Right kidney (tissue), 1 donor: ENCODE results near the gene STUM.

Source experiments
- DNase-seq: peaks from one replicate; pipeline ENCODE4 v3.0.0-alpha.2; 2016

The STUM gene

DNA sequence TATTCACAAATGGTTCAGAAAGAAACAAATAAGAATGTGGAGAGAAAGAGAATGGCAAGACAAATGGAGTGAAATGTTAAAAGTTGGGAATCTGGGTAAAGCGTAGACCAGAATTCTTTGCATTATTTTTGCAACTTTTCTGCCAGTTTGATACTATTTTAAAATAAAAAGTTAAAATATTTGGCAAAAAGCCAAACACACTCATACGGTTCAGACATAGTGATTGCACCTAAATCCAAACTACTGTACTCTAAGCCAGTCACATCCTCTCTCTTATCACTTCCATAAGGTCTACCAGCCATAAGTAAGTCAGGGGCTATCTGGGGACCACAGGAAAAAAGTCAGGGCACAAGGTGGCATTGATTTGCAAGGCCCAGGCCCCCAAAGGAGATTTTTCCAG is 14.4 kb downstream of the STUM start:
- DNase-seq = no peak

DNA sequence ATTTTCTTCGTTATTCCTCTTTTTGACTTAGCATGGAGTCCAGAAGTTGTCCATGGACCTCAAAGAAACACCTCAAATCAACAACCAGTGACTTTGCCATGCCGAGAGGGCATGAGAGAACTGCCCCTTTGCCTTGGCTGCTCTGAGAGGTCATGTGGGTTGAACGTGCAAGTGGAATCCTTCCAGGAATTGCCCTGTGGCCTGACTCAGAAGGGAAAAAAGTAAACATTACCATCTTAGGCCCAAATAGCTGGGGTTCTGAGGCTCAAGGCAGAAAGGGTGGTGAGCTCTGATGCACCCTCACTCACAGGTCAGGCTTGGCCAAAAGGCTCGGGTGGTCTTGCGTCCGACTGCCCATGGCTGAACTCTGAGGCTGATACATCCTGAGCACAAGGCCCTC is 15.1 kb downstream of the STUM start:
- DNase-seq = no peak

DNA sequence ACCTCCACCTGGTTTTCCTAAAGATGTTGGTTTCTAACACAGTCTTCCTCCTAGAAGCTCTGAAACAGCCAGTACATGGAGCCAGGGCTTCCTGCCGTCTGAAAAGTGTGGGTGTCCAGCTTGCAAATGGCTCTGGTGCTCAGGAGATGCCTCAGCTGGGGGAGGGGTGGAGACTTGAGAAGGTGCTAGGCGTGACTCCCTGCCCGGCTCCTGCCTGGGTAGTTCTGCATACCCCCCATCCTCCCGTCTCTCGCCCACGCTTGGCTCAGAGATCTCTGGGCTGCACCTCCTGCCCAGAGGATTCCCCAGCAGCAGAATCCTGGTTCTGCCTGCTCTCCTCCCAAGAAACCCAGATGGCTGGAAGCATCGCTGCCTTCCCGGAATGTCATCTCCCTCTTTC is 16.9 kb downstream of the STUM start:
- DNase-seq = no peak

DNA sequence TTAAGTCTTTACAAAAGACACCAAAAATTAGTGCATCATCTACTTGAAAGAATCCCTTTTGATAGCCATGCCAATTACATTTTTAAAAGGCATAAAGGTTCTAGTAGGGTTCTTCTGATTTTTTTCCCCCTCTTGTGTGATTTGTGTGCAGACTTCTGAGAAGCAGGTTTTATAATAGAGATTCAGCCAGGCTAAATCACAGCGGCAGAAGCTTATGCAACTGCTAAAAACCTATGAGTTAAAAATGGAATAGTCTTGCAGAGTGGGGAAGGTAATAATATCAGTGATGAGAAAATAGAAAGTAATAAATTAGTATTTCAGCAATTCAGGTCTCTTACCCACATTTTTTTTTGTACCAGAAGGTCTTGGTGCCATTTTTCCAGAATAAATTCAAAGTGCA is 17.7 kb downstream of the STUM start:
- no peak for DNase-seq

DNA sequence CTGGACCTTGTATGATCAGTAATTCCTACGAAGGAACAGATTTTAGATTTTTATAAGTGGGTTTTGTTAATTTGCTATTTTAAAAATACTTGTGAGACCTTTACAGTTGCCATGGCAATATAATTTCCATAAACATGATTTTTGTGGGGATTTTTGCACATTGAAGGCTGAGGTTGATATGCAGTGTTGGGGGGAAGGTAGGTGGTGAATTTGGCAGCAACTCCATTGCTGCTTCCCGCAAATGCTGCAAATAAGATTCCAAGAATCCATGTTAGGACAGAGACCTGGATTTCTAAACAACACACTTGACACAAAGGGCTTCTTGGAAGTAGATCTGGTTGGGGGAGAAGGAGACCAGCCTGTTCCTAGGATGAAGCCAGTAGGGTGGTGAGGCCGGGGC is 18.2 kb downstream of the STUM start:
- DNase-seq = no peak

- DNase-seq = no peak
Measured at GRCh38 chr1:226568077-226568831, 19.7 kb downstream of the STUM start.

GRCh38 chr1:226568975-226569741 is 20.6 kb downstream of the STUM start:
- DNase-seq = no peak

- no peak for DNase-seq
Measured at GRCh38 chr1:226569879-226570547, 21.4 kb downstream of the STUM start.

DNA sequence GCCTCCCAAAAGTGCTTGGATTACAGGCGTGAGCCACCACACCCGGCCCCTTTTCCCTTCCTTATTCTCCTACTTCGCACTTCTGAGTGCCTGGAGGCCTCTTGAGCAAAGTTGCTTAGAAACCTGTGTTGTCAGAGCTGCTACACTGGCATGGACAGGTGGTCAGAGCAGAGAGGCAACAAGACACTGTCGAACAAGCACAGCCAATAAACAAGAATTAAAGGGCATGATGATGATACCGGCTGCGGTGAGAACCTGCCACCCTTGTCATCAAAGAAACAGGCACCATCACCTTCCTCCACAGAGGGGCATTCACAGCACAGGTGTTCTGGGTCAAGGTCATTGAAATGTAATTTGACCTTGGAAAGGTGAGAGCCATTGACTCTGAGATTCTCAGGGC is 23.3 kb downstream of the STUM start:
- DNase-seq = no peak

DNA sequence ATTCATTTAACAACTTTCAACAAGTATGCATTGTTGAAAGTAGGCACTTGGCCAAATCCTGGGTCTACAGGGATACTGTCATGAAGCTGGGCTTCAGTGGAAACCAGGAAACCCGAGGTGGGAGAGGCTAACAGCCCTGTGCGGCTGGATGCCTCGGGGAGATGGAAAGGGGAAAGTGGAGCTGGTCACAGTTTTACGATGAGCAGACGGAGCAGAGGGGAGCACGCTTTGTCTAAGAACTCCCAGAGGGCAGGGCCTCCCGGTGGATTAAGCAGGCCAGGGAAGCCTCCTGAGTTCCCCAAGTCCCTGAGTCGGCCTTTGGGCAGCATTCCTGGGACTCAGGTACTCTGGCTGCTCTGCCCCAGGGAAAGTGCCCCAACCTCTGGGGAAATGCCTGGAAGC is 23.8 kb downstream of the STUM start:
- no peak for DNase-seq

GRCh38 chr1:226574044-226574443 is 25.5 kb downstream of the STUM start:
- DNase-seq = no peak

DNA sequence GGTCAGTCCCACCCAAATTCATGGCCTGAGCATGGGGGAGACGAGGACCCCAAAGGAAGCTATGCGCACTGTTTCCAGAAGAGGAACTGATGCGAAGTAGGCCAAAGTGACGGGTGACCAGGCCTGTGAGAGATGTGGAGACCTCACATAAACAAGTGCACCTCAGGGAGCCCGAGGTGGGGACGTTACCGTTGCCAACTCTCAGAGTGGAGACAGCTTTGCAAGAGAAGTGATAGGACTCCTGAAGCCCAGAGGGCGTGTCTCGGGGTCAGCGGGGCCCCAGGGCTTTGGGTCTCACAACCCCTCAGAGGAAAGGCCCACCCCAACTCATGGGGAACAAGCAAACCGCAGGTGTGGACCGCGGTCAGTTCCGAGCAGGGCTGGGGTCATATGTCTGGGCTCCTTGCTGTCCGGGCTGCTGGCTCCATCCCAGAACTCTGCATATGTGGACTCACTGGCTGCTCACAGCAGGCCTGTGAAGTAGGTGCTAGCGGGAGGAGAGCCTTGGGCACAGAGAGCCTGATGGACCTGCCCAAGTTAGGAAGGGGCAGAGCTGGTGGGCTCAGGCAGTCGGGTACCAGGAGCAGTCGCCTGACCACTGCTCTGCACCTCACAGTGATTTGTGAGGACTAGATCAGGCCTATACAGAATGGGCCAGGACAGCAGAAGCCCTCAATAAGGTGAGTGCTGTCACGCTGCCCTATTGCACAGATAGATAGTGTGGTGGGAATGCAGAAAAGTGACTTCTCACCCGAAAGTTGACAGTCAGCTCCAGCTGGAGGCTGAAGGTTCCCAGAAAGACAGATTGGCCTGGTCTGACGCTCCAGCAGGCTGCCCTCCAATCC is 26.2 kb downstream of the STUM start:
- no peak for DNase-seq

DNA sequence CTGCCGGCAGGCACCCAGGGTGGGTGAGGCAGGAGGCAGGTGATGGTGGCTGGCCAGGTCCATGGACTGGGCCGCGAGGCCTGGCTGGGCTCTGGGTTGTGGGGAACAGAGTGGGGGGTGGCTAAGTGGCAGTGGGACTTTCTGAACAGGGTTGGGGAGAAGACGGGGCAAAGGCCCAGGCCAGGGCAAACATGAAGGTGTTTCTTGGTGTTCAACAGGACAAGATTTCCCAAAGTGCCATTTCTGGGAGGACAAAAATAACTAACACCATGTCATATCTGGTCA is 26.8 kb downstream of the STUM start:
- DNase-seq = no peak

GRCh38 chr1:226575739-226576378 is 27.3 kb downstream of the STUM start:
- no peak for DNase-seq

DNA sequence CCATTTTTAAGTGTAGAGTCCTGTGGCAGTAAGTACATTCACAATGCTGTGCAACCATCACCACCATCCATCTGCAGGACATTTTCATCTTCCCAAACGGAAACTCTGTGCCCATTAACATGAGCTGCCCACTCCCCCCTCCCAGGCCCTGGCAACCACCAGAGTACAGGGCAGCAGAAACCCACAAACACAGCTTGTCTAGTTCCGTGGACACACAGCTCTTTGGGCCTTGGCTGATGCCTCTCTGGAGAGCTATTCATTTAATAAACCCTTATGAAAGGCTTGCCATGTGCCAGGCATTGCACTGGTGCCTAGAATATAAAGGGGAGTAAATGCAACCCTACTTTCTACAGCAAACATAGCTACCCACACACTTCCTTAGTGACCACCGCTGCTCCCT is 28.0 kb downstream of the STUM start:
- no peak for DNase-seq

- DNase-seq = no peak
Measured at GRCh38 chr1:226577401-226578180, 29.0 kb downstream of the STUM start.

GRCh38 chr1:226578946-226579578 is 30.5 kb downstream of the STUM start:
- DNase-seq = no peak

DNA sequence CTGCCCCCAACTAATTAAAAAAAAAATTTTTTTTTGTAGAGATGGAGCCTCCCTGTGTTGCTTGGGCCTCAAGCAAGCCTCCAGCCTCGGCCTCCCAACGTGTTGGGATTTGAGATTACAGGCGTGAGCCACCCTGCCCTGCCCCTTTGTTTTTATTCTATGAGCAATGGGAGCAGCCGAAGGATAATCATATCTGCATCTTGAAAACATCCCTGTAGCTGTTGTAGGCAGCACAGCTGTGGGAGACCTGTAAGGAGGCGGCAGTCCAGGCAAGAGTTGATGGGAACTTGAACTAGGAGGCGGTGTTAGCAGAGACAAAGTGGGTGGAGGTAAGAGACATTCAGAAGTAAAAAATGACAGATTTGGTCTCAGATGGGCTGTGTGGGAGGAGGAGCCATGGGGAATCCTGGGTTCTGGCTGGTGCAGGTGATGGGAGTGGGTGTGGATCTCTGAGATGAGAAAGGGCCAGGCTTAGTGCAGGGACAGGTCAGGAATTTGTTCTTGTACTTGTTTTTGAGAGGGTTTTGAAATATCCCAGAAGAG is 31.3 kb downstream of the STUM start:
- DNase-seq = no peak

GRCh38 chr1:226580625-226581270 is 32.2 kb downstream of the STUM start:
- no peak for DNase-seq
